ENCODE data around the gene ABCB4.

DNA sequence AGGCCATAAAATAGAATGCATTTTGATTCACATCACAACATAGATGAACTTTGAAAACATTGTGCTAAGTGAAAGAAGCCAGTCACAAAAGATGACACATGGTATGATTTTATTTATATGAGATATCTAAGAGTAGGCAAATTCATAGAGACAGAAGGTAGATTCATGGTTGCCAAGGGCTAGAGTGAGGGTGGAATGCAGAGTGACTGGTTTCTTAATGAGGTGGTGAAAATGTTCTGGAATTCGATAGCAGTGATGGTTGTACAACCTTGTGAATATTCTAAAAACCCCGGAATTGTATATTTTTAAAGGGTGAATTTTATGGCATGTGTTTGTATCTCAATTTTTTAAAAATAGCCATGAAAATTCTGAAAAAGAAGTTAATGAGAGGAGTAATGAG, 42.9 kb downstream of the ABCB4 start:
- TF ChIP-seq CTCF (IDR thresholded peaks at IDR 0.05) = no peak
- TF ChIP-seq POLR2A (IDR thresholded peaks at IDR 0.05) = no peak

Data from uterus (tissue), 2 donors.